ENCODE data around the gene GADD45G. TPM values are rescaled to one million over a fixed set of nuclear protein-coding genes. Genes with fewer than 3 reads are reported as not detected.

GADD45G gene
- total and polyA plus RNA-seq, 2 of the 8 experiments (the other 6 are each of a cell fraction or from before 2014, with no cell fraction given) = 7.0 to 11.4 TPM

DNA sequence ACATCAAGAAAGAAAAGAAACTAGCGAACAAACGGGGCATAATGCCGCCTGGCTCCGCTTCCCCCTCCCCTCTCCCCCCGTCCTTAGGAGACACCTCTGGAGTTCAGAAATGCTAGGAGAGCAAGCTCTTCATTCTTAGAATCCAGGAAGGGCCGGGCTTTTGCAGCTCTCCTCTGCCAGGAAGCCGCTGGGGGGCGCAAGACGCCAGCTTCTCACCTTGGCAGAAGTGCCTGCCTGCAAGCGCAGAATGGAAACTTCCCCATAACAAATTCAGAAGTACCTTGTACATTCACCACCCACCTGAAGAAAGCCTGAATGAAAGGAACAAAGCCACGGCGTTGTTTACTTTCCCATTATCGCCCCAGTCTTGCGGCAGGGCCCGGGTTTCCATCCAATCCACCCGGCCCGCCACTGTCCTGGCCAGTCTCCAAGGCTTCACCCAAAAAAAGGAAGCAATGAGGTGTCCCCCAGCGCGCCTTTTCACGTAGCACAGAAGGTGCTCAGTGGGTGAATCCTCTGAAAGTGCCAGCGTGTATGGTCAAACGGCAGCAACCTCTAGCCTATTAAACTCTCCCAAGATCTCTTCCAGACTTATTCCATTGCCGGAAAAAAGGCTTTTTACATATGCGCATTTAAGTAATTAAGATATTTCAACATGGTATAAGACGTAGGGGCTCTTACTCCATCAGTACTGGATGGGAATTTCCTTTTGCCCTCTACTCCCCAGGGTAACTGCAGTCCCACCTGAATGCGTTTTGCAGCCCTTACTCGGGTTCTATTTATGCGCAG is 1.6 kb upstream of the GADD45G start:
- peaks cover 0 to 13% (median 9%) of the 10 kb centered on the region in 4 experiments; a peak in 5 of 7 replicates for H3K4me1 ChIP-seq (replicated peaks in 1 of 4; ENCODE audit: control insufficient read depth in 3 of 4, insufficient read depth in 4 of 4, low read length in 3 of 4)
- H3K79me2 ChIP-seq (ENCODE audit: control insufficient read depth in 1 of 2, insufficient read depth in 2 of 2, low read length in 2 of 2) = peaks cover 0 to 14% of the 10 kb centered on the region in 2 experiments; a peak in 1 of 4 replicates
- peak overlapping the region; percentile 52 to 75 for H3K4me2 ChIP-seq (ENCODE audit: insufficient read depth in 1 of 2, low read depth in 2 of 2, low read length in 2 of 2)
- H3K27me3 ChIP-seq (replicated peaks in 1 of 4; ENCODE audit: control insufficient read depth in 3 of 4, extremely low read depth in 1 of 4, insufficient read depth in 3 of 4, low read length in 3 of 4) = peaks cover 0 to 18% (median 13%) of the 10 kb centered on the region in 4 experiments; a peak in 5 of 7 replicates
- peak overlapping the region; percentile 3 to 86 (median 64); a peak in 7 of 8 replicates for H3K4me3 ChIP-seq (ENCODE audit: extremely low read depth in 1 of 4, insufficient read depth in 2 of 4, low read depth in 3 of 4, low read length in 4 of 4)
- no peak overlapping the region for H4K5ac ChIP-seq (ENCODE audit: insufficient read length, low read depth, low read length)
- H3K9me3 ChIP-seq (ENCODE audit: insufficient read depth in 2 of 2, low read depth in 1 of 2, low read length in 1 of 2) = no peaks in the 10 kb centered on the region
- no peaks in the 10 kb centered on the region; the same call in 1 of the 2 replicates for H3K79me1 ChIP-seq (ENCODE audit: low read depth, low read length)
- H2BK20ac ChIP-seq (ENCODE audit: low read length) = 0 out of 2 replicates have a peak overlapping the region, but pooled peaks have one; percentile 80
- 2% methylated on average over 27 of the region's 28 CpGs; no CpG with 5 or more reads in 1 of the 2 experiments for WGBS, 2 experiments (ENCODE audit: extremely low coverage in 1 of 2, insufficient coverage in 1 of 2, insufficient read length in 1 of 2, insufficient replicate concordance in 2 of 2, low coverage in 1 of 2, low lambda C conversion rate in 2 of 2, missing lambda C conversion rate in 1 of 2)
- POLR2A ChIA-PET (ENCODE audit: partially characterized antibody) = interaction anchor here (0.7 to 6.2 kb wide), 33 partner anchors 10 to 1174 kb away, joined by 3 to 107 read pairs (median 4); no protein-coding TSS in a partner anchor
- DNase-seq (ENCODE audit: low read depth in 1 of 2, low spot score in 2 of 2) (peak; percentile 86 to 95), FAIRE-seq (peak; percentile 52)
- H3K23me2 ChIP-seq (ENCODE audit: low read depth, low read length) = peaks cover 22% of the 10 kb centered on the region
- no peak overlapping the region for H3K14ac ChIP-seq (ENCODE audit: insufficient read length)
- H3K56ac ChIP-seq (replicated peaks; ENCODE audit: insufficient read length, low read depth, low read length) = no peak overlapping the region
- H2BK12ac ChIP-seq (ENCODE audit: low read depth, low read length) = 0 out of 2 replicates have a peak overlapping the region, but pooled peaks have one; percentile 2
- H2AFZ ChIP-seq (ENCODE audit: low read length) = 0 out of 2 replicates have a peak overlapping the region, but pooled peaks have one; percentile 19
- H3K36me3 ChIP-seq (ENCODE audit: control insufficient read depth in 2 of 4, insufficient read depth in 4 of 4, low read length in 3 of 4) = peaks cover 0 to 22% (median 2%) of the 10 kb centered on the region in 4 experiments; a peak in 3 of 8 replicates
- no peak overlapping the region for H2BK15ac ChIP-seq (ENCODE audit: low read length)
- H3K23ac ChIP-seq (ENCODE audit: insufficient read length) = no peak overlapping the region
- no peak overlapping the region for H2AK5ac ChIP-seq (ENCODE audit: low read depth, low read length)
- H3K9ac ChIP-seq (replicated peaks in 1 of 4; ENCODE audit: extremely low read depth in 1 of 4, low read depth in 3 of 4, low read length in 3 of 4) = no peak overlapping the region; a peak in 1 of 7 replicates
- CTCF ChIA-PET (ENCODE audit: partially characterized antibody) = interaction anchor here (0.6 to 6.4 kb wide), 94 partner anchors 8 to 1246 kb away, joined by 3 to 149 read pairs (median 5); no protein-coding TSS in a partner anchor
- no peak overlapping the region for H2BK120ac ChIP-seq (replicated peaks; ENCODE audit: low read depth, low read length)
- H3K18ac ChIP-seq (ENCODE audit: extremely low read depth, low read length) = peak overlapping the region; percentile 0; the same call in 1 of the 2 replicates
- H3K27ac ChIP-seq (ENCODE audit: low read depth, low read length) = no peak overlapping the region
- no peak overlapping the region for H4K91ac ChIP-seq (replicated peaks; ENCODE audit: insufficient read length, low read length)
- peaks cover 7 to 15% of the 10 kb centered on the region in 2 experiments for H4K20me1 ChIP-seq (replicated peaks in 1 of 2; ENCODE audit: control insufficient read depth in 1 of 2, insufficient read depth in 2 of 2, low read length in 2 of 2)
- no peak overlapping the region for H3K4ac ChIP-seq (replicated peaks; ENCODE audit: insufficient read length, low read depth, low read length)
- H4K8ac ChIP-seq (ENCODE audit: extremely low read depth, insufficient read depth, low read length) = no peak overlapping the region
- H2BK5ac ChIP-seq (ENCODE audit: low read depth, low read length) = peak overlapping the region; percentile 60; the same call in 1 of the 2 replicates
- TF ChIP-seq CHD2 (IDR thresholded peaks at IDR 0.05; ENCODE audit: low read length) (0 out of 2 replicates have a peak, but pooled peaks have one; percentile 24), RBBP5 (IDR thresholded peaks at IDR 0.05; ENCODE audit: borderline replicate concordance, low read depth, low read length) (no peak), POU5F1 (IDR thresholded peaks at IDR 0.05; ENCODE audit: low read depth, low read length) (no peak), CBX8 (IDR thresholded peaks at IDR 0.05; ENCODE audit: borderline replicate concordance, low read depth, low read length) (no peak), RAD21 (IDR thresholded peaks at IDR 0.05 in 1 of 2, conservative IDR thresholded peaks at IDR 0.05 in 1 of 2; ENCODE audit: low read depth in 2 of 2, low read length in 2 of 2) (peak; percentile 96 to 98), SIX5 (IDR thresholded peaks at IDR 0.05; ENCODE audit: low read depth, low read length) (no peak), SIN3A (conservative IDR thresholded peaks at IDR 0.05 in 1 of 2, IDR thresholded peaks at IDR 0.05 in 1 of 2; ENCODE audit: low read depth in 1 of 2, low read length in 2 of 2) (0 out of 4 replicates have a peak, but pooled peaks of 1 of the 2 experiments have one; percentile 45), FOSL1 (IDR thresholded peaks at IDR 0.05; ENCODE audit: insufficient read depth, low read depth, low read length) (no peak), RXRA (IDR thresholded peaks at IDR 0.05; ENCODE audit: insufficient read depth, low read depth, low read length) (0 out of 2 replicates have a peak, but pooled peaks have one; percentile 16), JUND (IDR thresholded peaks at IDR 0.05; ENCODE audit: low read length) (peak; percentile 64; the same call in 1 of the 2 replicates)
